Caco-2 (cell line): Measurements from ENCODE around the gene YLPM1. TPM values are rescaled to one million over a fixed set of nuclear protein-coding genes. Genes with fewer than 3 reads are reported as not detected.
A peak's percentile ranks its signal among the peaks of the same experiment; 100 is the strongest.

ENCODE experiments used
- BruUV-seq: library from RNA; stranded (reverse); fragments of 400-500 nt; replicated peaks from 2 replicates; lab custom pipeline; 2021; lab: Mats Ljungman, UMichigan
- CTCF ChIA-PET: fragments of 300-600 bp; sonication (Branson Sonifier 250); formaldehyde crosslinking; loops from one replicate; lab custom pipeline; 2022; ENCODE audit warnings: antibody characterized with exemption; lab: Charles Lee
- POLR2A ChIA-PET: fragments of 300-600 bp; sonication (Branson Sonifier 250); formaldehyde crosslinking; loops from one replicate; lab custom pipeline; 2022; ENCODE audit warnings: antibody characterized with exemption; lab: Charles Lee
- DNase-seq, 2 experiments: peaks; one replicate each; pipeline versions ENCODE4 v3.0.0 to v3.0.0-alpha.2; 2020 to 2022
- H3K27me3 ChIP-seq: replicated peaks from 2 replicates; pipeline ENCODE4 v1.6.0; 2011; ENCODE audit warnings: low read length; ENCODE audit not compliant: control insufficient read depth, insufficient read depth
- H3K36me3 ChIP-seq: 2 replicates; pipeline ENCODE4 v1.5.1; 2011; ENCODE audit warnings: low read length; ENCODE audit not compliant: control insufficient read depth, insufficient read depth
- H3K4me1 ChIP-seq: fragments of 250-450 bp; sonication (Bioruptor Pico); 2 replicates; pipeline ENCODE4 v1.5.1; 2020; ENCODE audit warnings: mild to moderate bottlenecking
- H3K4me3 ChIP-seq: 2 replicates; pipeline ENCODE4 v1.5.1; 2011; ENCODE audit warnings: low read depth, mild to moderate bottlenecking, control low read depth, low read length
- H3K9me3 ChIP-seq: fragments of 250-450 bp; sonication (Bioruptor Pico); 2 replicates; pipeline ENCODE4 v1.5.1; 2020; ENCODE audit warnings: mild to moderate bottlenecking, moderate library complexity
- H3K27ac Mint-ChIP-seq: one replicate; pipeline ENCODE4 v1.8.0; 2022; ENCODE audit warnings: mixed read lengths; ENCODE audit not compliant: unreplicated experiment
- H3K27me3 Mint-ChIP-seq: one replicate; pipeline ENCODE4 v1.8.0; 2022; ENCODE audit warnings: mixed read lengths; ENCODE audit not compliant: insufficient read depth, unreplicated experiment
- H3K36me3 Mint-ChIP-seq: one replicate; pipeline ENCODE4 v1.8.0; 2022; ENCODE audit warnings: mild to moderate bottlenecking, mixed read lengths; ENCODE audit not compliant: insufficient read depth, unreplicated experiment
- H3K4me1 Mint-ChIP-seq: one replicate; pipeline ENCODE4 v1.8.0; 2022; ENCODE audit warnings: low read depth, mixed read lengths; ENCODE audit not compliant: unreplicated experiment
- H3K4me3 Mint-ChIP-seq: one replicate; pipeline ENCODE4 v1.8.0; 2022; ENCODE audit warnings: mild to moderate bottlenecking, moderate library complexity, mixed read lengths; ENCODE audit not compliant: unreplicated experiment
- H3K9me3 Mint-ChIP-seq: one replicate; pipeline ENCODE4 v1.8.0; 2022; ENCODE audit warnings: mixed read lengths; ENCODE audit not compliant: unreplicated experiment
- CTCF ChIP-seq, 2 experiments: fragments of 200-600 bp in 1 of 2; IDR thresholded peaks; 1 replicate in 1 of 2; 2 replicates in 1 of 2; pipeline versions ENCODE4 v1.5.1 to v1.8.0; 2011 to 2022; ENCODE audit warnings: antibody characterized with exemption in 1 of 2, control low read depth in 1 of 2, inconsistent platforms in 1 of 2, low read depth in 1 of 2, low read length in 1 of 2, mild to moderate bottlenecking in 1 of 2, moderate library complexity in 1 of 2; ENCODE audit not compliant: insufficient read depth in 1 of 2, severe bottlenecking in 1 of 2, unreplicated experiment in 1 of 2
- intact Hi-C: fragments of 100-400 bp; cut with micrococcal nuclease; formaldehyde crosslinking; loops from one replicate; pipeline ENCODE4 v1.10.0; 2022; ENCODE audit not compliant: unreplicated experiment
- total RNA-seq: library from RNA; stranded (reverse); gene quantifications from 2 replicates; pipeline ENCODE4 v1.2.3, GENCODE V29; 2022

Gene YLPM1
- total RNA-seq, 1 experiment from 2014 or later = 65.0 TPM

DNA sequence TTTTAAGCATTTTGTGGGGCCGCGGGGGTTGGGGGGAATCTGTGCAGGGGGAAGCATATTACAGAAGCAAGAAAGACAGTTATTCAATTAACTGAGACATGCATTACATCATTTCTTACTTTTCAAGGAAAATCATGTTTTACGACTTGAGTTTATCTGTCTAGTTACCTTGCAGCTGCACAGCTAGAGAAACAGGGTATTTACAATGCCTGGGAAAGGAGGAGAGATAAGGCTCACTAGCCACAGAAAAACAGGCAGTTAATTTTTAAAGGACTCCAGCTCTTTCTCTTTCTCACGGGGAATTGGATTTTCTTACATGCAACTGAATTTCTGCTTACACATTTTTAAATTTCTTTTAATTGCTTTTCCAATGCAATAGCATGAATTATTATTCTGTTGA lies 28.0 kb upstream of the YLPM1 start:
- no peak for TF ChIP-seq CTCF (IDR thresholded peaks at IDR 0.05; ENCODE audit: insufficient read depth in 1 of 2, low read depth in 1 of 2, low read length in 1 of 2, severe bottlenecking in 1 of 2, unreplicated experiment in 1 of 2)
- Mint-ChIP-seq H3K4me3 (peak overlapping the region; percentile 32), H3K36me3 (peaks cover 20% of the 10 kb centered on the region), H3K27ac (peak overlapping the region; percentile 25), H3K9me3 (no peaks in the 10 kb centered on the region), H3K27me3 (no peaks in the 10 kb centered on the region), H3K4me1 (peaks cover 15% of the 10 kb centered on the region)
- POLR2A ChIA-PET = no interaction called here
- CTCF ChIA-PET = no interaction called here
- Histone ChIP-seq H3K4me3 (no peak overlapping the region), H3K36me3 (no peaks in the 10 kb centered on the region), H3K9me3 (no peaks in the 10 kb centered on the region), H3K27me3 (no peaks in the 10 kb centered on the region), H3K4me1 (peaks cover 4% of the 10 kb centered on the region; the same call in 1 of the 2 replicates)
- intact Hi-C loops = no loop called here
- DNase-seq = peak in 1 of 2 experiments; percentile 22
- TSS peak; percentile 59 for BruUV-seq

- H3K4me3 ChIP-seq = no peak overlapping the region
- POLR2A ChIA-PET = no interaction called here
- H3K36me3 ChIP-seq = no peaks in the 10 kb centered on the region
- Mint-ChIP-seq H3K36me3 (peaks cover 20% of the 10 kb centered on the region), H3K27ac (no peak overlapping the region), H3K27me3 (no peaks in the 10 kb centered on the region), H3K9me3 (no peaks in the 10 kb centered on the region), H3K4me3 (no peak overlapping the region), H3K4me1 (peaks cover 15% of the 10 kb centered on the region)
- no peak for DNase-seq
- intact Hi-C loops = no loop called here
- H3K4me1 ChIP-seq = peaks cover 4% of the 10 kb centered on the region; the same call in 1 of the 2 replicates
- CTCF ChIA-PET = no interaction called here
- no TSS peak for BruUV-seq
- H3K27me3 ChIP-seq = no peaks in the 10 kb centered on the region
- no peaks in the 10 kb centered on the region for H3K9me3 ChIP-seq
- TF ChIP-seq CTCF (IDR thresholded peaks at IDR 0.05; ENCODE audit: insufficient read depth in 1 of 2, low read depth in 1 of 2, low read length in 1 of 2, severe bottlenecking in 1 of 2, unreplicated experiment in 1 of 2) = no peak
Observed at GRCh38 chr14:74737753-74738325, 25.3 kb upstream of the YLPM1 start.

DNA sequence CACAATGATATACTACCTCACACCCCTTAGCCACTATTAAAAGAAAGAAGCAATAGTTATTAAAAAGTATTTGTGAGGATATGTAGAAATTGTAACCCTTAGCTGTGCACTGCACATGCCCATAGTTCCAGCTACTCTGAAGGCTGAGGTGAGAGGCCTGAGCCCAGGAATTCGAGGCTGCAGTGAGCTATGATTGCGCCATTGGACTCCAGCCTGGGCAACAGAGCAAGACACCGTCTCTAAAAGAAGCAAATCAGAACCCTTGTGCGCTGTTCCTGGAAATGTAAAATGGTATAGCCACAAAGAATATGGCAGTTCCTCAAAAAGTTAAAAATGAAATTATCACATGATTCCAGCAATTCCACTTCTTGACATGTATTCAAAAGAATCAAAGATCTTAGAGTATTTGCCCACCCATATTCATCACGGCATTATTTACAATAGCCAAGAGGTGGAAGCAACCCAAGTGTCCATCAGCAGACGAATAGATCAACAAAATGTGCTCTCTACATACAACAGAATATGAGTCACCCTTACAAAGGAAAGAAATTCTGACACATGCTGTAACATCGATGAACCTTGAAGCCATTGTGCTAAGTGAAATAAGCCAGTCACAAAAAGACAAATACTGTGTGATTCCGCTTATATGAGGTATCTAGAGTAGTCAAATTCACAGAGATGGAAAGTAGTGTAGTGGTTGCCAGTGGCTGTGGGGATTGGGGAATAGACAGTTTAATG lies 23.7 kb upstream of the YLPM1 start:
- CTCF ChIA-PET = no interaction called here
- Mint-ChIP-seq H3K36me3 (peaks cover 19% of the 10 kb centered on the region), H3K4me1 (peaks cover 8% of the 10 kb centered on the region), H3K27me3 (no peaks in the 10 kb centered on the region), H3K4me3 (no peak overlapping the region), H3K27ac (no peak overlapping the region), H3K9me3 (no peaks in the 10 kb centered on the region)
- no peak overlapping the region for H3K4me3 ChIP-seq
- H3K36me3 ChIP-seq = no peaks in the 10 kb centered on the region
- DNase-seq = no peak
- no peaks in the 10 kb centered on the region for H3K9me3 ChIP-seq
- POLR2A ChIA-PET = no interaction called here
- intact Hi-C loops = no loop called here
- TF ChIP-seq CTCF (IDR thresholded peaks at IDR 0.05; ENCODE audit: insufficient read depth in 1 of 2, low read depth in 1 of 2, low read length in 1 of 2, severe bottlenecking in 1 of 2, unreplicated experiment in 1 of 2) = no peak
- peaks cover 4% of the 10 kb centered on the region; the same call in 1 of the 2 replicates for H3K4me1 ChIP-seq
- no peaks in the 10 kb centered on the region for H3K27me3 ChIP-seq
- BruUV-seq = no TSS peak
